ENCODE results near the gene RHBDL3. TPM values are rescaled to one million over a fixed set of nuclear protein-coding genes. Genes with fewer than 3 reads are reported as not detected.

The RHBDL3 gene
- total RNA-seq, 1 experiment from 2014 or later, result 12.5 TPM

- H3K9ac ChIP-seq (ENCODE audit: extremely low read depth, insufficient read length, low read length), result no peak overlapping the region
- Mint-ChIP-seq H3K27ac (no peak overlapping the region), H3K36me3 (ENCODE audit: insufficient read depth in 1 of 3, low read depth in 3 of 3) (peaks cover 9 to 13% (median 9%) of the 10 kb centered on the region in 3 experiments), H3K4me3 (no peak overlapping the region), H3K27me3 (ENCODE audit: low read depth) (no peaks in the 10 kb centered on the region; the same call in 1 of the 2 replicates), H3K9me3 (peaks cover 2 to 6% of the 10 kb centered on the region in 2 experiments; a peak in 3 of 5 replicates), H3K4me1 (peaks cover 11 to 15% of the 10 kb centered on the region in 2 experiments)
- no peaks in the 10 kb centered on the region for H3K27me3 ChIP-seq (ENCODE audit: insufficient read depth, low read length)
- WGBS (ENCODE audit: extremely low coverage, insufficient read length, low lambda C conversion rate), result no CpG with 5 or more reads among the region's 11 CpGs
- no peak overlapping the region for H3K4ac ChIP-seq (ENCODE audit: low read depth, low read length)
- H4K8ac ChIP-seq (replicated peaks; ENCODE audit: insufficient read length, low read depth, low read length), result no peak overlapping the region
- H3K23me2 ChIP-seq (ENCODE audit: insufficient read length, low read depth, low read length, poor library complexity, severe bottlenecking), result peaks cover 9% of the 10 kb centered on the region
- no peak overlapping the region for H3K4me2 ChIP-seq (ENCODE audit: insufficient read depth, insufficient read length, low read length)
- H3K18ac ChIP-seq (ENCODE audit: insufficient read length, low read depth, low read length), result no peak overlapping the region
- peaks cover 1% of the 10 kb centered on the region; the same call in 1 of the 2 replicates for H3K4me1 ChIP-seq (ENCODE audit: insufficient read depth, low read length)
- no peak overlapping the region for H3K14ac ChIP-seq (ENCODE audit: insufficient read depth, low read length)
- H2BK12ac ChIP-seq (ENCODE audit: insufficient read length, low read depth, low read length), result no peak overlapping the region
- H2AFZ ChIP-seq (ENCODE audit: low read length), result no peak overlapping the region
- H4K5ac ChIP-seq (ENCODE audit: insufficient read length, low read depth, low read length), result no peak overlapping the region
- H3K79me2 ChIP-seq (ENCODE audit: insufficient read depth, low read length), result peaks cover 10% of the 10 kb centered on the region
- no peak overlapping the region for H3T11ph ChIP-seq (ENCODE audit: low read length)
- no peak overlapping the region for H2BK120ac ChIP-seq (ENCODE audit: low read depth, low read length, poor library complexity, severe bottlenecking)
- DNase-seq, result no peak
- H2BK15ac ChIP-seq (ENCODE audit: low read depth, low read length), result no peak overlapping the region
- H3K27ac ChIP-seq (ENCODE audit: insufficient read length, low read depth, low read length), result no peak overlapping the region
- H3K23ac ChIP-seq (ENCODE audit: insufficient read length, low read depth, low read length), result no peak overlapping the region
- TF ChIP-seq CTCF (conservative IDR thresholded peaks at IDR 0.05), result no peak
- H2BK20ac ChIP-seq (ENCODE audit: low read depth, low read length, poor library complexity, severe bottlenecking), result no peak overlapping the region
- H3K9me3 ChIP-seq (ENCODE audit: control insufficient read depth, low read depth, low read length), result no peaks in the 10 kb centered on the region
- no peaks in the 10 kb centered on the region for H3K79me1 ChIP-seq (ENCODE audit: insufficient read depth, low read depth, low read length, poor library complexity, severe bottlenecking)
- no peak overlapping the region for H2BK5ac ChIP-seq (ENCODE audit: insufficient read length, low read length)
- no peaks in the 10 kb centered on the region for H4K20me1 ChIP-seq (ENCODE audit: control insufficient read depth, insufficient read depth, insufficient read length)
- H2AK5ac ChIP-seq (ENCODE audit: insufficient read length, low read length), result no peak overlapping the region
- no peak overlapping the region for H3K56ac ChIP-seq (ENCODE audit: insufficient read length, low read depth, low read length)
- H4K91ac ChIP-seq (ENCODE audit: insufficient read length, low read depth, low read length), result no peak overlapping the region
Observed at GRCh38 chr17:32345951-32346600, 80.4 kb downstream of the RHBDL3 start.
